Uterus (tissue), 4 donors: ENCODE data around the gene MED13L. TPM values are rescaled to one million over a fixed set of nuclear protein-coding genes. Genes with fewer than 3 reads are reported as not detected.

ENCODE experiments used
- DNase-seq, 2 donors: peaks; one replicate each; pipeline ENCODE4 v3.0.0-alpha.2; 2019 to 2020
- H3K27ac ChIP-seq, 2 donors: fragments of 200-600 bp; sonication (generic); 1 replicate in 1 of 2; 2 replicates in 1 of 2; pipeline ENCODE4 v1.5.1; 2016 to 2018
- H3K27me3 ChIP-seq, 2 donors: fragments of 200-600 bp; sonication (generic); one replicate each; pipeline ENCODE4 v1.5.1; 2018 to 2019; ENCODE audit warnings: control low read depth in 1 of 2
- H3K36me3 ChIP-seq, 2 donors: fragments of 200-600 bp; sonication (generic); one replicate each; pipeline ENCODE4 v1.5.1; 2019; ENCODE audit warnings: control low read depth in 1 of 2
- H3K4me1 ChIP-seq, 2 donors: fragments of 200-600 bp; sonication (generic); one replicate each; pipeline ENCODE4 v1.5.1; 2018 to 2019; ENCODE audit warnings: control low read depth in 1 of 2
- H3K4me3 ChIP-seq, 2 donors: fragments of 200-600 bp; sonication (generic); 1 replicate in 1 of 2; 2 replicates in 1 of 2; pipeline ENCODE4 v1.5.1; 2018 to 2019; ENCODE audit warnings: mild to moderate bottlenecking in 1 of 2
- H3K9me3 ChIP-seq, 2 donors: fragments of 200-600 bp; sonication (generic); one replicate each; pipeline ENCODE4 v1.5.1; 2019; ENCODE audit warnings: control low read depth in 1 of 2
- POLR2A ChIP-seq, 2 donors: fragments of 450-650 bp; IDR thresholded peaks; one replicate each; pipeline ENCODE4 v1.6.1; 2016; ENCODE audit warnings: antibody characterized with exemption in 2 of 2, mild to moderate bottlenecking in 1 of 2, moderate library complexity in 1 of 2
- intact Hi-C: fragments of 100-400 bp; cut with DNase I; formaldehyde crosslinking; loops from one replicate; pipeline ENCODE4 v1.15.1; 2023; ENCODE audit warnings: low total_unique reads
- total RNA-seq, 4 donors: library from RNA; depleted of rRNA in 3 of 4; stranded (reverse); fragments of >200 nt in 3 of 4; gene quantifications; one replicate each; pipeline versions ENCODE4 v1.1.0 to v1.2.4, GENCODE V29; 2014 to 2023
- TF ChIP-seq, protein P1 (sequence below), 4 experiments: fragments of 200-600 bp in 2 of 4; fragments of 450-650 bp in 2 of 4; sonication (generic) in 2 of 4; IDR thresholded peaks; one replicate each; pipeline ENCODE4 v1.5.1; 2016 to 2019; ENCODE audit warnings: antibody characterized with exemption in 4 of 4, mild to moderate bottlenecking in 2 of 4, moderate library complexity in 1 of 4
- donor health status: DM: yes; HTN: yes; CAD: no.

The MED13L gene
- 100 to 1,000 TPM; 189 to 314 (median 254) TPM for total RNA-seq

DNA sequence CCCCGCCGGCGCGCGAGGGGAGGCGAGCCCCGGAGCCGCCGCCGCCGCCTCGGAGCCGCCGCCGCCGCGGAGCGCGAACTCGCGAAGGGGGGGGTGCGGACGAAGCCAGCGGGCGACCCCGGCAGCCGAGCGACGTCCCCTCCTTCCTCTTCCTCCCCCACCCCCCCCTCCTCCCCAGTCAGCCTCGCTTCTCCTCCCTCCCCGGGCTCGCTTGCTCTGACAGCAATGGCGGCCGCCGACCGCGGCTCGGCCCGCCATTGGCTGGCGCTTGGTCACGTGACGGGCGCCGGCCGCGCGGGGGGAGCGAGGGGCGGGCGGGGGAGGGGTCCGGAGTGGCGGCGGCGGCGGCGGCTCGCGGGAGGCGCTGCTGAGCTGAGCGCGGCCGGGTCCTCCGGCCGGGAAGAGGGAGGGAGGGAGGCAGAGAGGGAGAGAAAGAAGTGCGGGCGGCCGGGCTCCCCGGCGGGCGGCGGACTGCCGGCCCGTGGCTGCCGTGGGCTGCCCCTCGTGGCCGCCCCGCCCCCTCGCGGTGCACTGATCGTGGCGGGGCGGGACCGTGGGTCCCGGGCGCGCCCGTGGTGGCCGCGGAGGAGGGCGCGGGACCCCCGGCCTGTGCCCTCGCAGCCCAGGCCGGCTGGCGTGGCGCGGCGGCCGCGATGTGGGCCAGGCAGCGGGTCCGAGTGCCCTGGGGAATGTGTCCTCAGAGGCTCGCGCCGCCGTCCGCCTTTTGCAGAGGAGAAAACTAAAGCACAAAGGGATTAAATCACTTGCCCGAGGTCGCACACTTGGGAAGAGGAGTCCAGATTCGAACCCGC, at the start of gene MED13L:
MED13L (minus strand) TSS at position 227 of the 812 bp plus-strand sequence. CDS start 562 bp downstream, outside the sequence.
- DNase-seq: peak; percentile 86 to 91
- peak within 1 kb of the TSS; percentile 84 to 94 for H3K4me3 ChIP-seq
- peaks cover 0 to 5% of the 10 kb centered on the region in 2 donors for H3K4me1 ChIP-seq
- no peaks in the 10 kb centered on the region for H3K36me3 ChIP-seq
- no peaks in the 10 kb centered on the region for H3K9me3 ChIP-seq
- intact Hi-C loops: loop anchor here (10.0 kb wide), 1 partner anchor 317 kb away; no protein-coding TSS in a partner anchor
- peak within 1 kb of the TSS; percentile 98 to 99 for H3K27ac ChIP-seq
- TF ChIP-seq POLR2A (IDR thresholded peaks at IDR 0.05): peak; percentile 30 to 65
- TF ChIP-seq, protein P1, sequence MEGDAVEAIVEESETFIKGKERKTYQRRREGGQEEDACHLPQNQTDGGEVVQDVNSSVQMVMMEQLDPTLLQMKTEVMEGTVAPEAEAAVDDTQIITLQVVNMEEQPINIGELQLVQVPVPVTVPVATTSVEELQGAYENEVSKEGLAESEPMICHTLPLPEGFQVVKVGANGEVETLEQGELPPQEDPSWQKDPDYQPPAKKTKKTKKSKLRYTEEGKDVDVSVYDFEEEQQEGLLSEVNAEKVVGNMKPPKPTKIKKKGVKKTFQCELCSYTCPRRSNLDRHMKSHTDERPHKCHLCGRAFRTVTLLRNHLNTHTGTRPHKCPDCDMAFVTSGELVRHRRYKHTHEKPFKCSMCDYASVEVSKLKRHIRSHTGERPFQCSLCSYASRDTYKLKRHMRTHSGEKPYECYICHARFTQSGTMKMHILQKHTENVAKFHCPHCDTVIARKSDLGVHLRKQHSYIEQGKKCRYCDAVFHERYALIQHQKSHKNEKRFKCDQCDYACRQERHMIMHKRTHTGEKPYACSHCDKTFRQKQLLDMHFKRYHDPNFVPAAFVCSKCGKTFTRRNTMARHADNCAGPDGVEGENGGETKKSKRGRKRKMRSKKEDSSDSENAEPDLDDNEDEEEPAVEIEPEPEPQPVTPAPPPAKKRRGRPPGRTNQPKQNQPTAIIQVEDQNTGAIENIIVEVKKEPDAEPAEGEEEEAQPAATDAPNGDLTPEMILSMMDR (IDR thresholded peaks at IDR 0.05): peak in 3 of 4 experiments; percentile 28 to 84 (median 57)
- no peaks in the 10 kb centered on the region for H3K27me3 ChIP-seq

DNA sequence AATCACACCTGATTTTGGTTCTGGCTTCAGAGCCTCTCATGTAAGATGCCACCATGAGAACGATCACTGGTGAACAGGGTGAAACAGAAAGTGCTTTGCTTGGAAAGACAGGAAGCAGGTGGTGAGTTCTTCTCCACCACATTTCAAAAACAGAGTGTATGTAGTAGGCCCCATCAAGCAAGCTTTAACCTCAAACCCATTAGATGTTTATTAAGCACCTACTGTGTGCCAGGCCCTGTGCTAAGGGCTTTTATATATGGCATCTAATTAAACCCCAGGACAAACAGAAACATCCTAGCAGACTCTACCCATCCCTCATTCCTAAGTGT, 47.8 kb upstream of the MED13L start:
- DNase-seq: no peak
- Histone ChIP-seq H3K4me3 (no peak overlapping the region), H3K4me1 (peaks cover 3 to 9% of the 10 kb centered on the region in 2 donors), H3K9me3 (no peaks in the 10 kb centered on the region), H3K27me3 (no peaks in the 10 kb centered on the region), H3K36me3 (no peaks in the 10 kb centered on the region), H3K27ac (peak overlapping the region in 1 of 2 donors; percentile 10)
- intact Hi-C loops: no loop called here
- TF ChIP-seq POLR2A (IDR thresholded peaks at IDR 0.05): no peak
- TF ChIP-seq, protein P1 (IDR thresholded peaks at IDR 0.05): no peak

DNA sequence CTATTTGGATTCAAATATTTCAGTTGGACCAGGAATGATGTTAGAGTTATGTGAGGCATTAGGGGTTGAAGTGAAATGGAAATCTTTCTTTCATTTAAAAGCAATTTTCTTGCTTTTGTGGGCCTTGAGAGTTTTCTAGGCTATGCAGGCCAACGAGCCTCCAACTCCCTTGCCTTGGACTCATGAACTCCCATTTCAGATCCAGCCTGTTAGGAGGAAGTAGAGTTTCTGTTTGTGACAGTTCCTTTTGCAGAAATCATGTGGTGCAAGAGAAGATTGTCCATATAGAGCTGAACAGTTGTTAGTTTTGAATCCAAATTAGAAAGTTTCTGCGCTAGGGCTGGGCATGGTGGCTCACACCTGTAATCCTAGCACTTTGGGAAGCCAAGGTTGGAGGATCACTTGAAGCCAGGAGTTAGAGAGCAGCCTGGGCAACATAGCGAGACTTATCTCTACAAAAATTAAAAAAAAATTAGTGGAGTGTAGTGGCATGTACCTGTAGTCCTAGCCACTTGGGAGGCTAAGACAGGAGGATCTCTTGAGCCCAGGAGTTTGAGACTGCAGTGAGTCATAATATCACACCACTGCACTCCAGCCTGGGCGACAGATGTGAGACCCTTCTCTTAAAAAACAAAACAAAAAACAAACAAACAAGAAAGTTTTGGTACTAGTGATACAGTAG, 47.3 kb upstream of the MED13L start:
- no peak for TF ChIP-seq POLR2A (IDR thresholded peaks at IDR 0.05)
- TF ChIP-seq, protein P1 (IDR thresholded peaks at IDR 0.05): no peak
- Histone ChIP-seq H3K9me3 (no peaks in the 10 kb centered on the region), H3K36me3 (no peaks in the 10 kb centered on the region), H3K27ac (peak overlapping the region in 1 of 2 donors; percentile 10), H3K27me3 (no peaks in the 10 kb centered on the region), H3K4me1 (peaks cover 6 to 10% of the 10 kb centered on the region in 2 donors), H3K4me3 (no peak overlapping the region)
- intact Hi-C loops: no loop called here
- DNase-seq: no peak

DNA sequence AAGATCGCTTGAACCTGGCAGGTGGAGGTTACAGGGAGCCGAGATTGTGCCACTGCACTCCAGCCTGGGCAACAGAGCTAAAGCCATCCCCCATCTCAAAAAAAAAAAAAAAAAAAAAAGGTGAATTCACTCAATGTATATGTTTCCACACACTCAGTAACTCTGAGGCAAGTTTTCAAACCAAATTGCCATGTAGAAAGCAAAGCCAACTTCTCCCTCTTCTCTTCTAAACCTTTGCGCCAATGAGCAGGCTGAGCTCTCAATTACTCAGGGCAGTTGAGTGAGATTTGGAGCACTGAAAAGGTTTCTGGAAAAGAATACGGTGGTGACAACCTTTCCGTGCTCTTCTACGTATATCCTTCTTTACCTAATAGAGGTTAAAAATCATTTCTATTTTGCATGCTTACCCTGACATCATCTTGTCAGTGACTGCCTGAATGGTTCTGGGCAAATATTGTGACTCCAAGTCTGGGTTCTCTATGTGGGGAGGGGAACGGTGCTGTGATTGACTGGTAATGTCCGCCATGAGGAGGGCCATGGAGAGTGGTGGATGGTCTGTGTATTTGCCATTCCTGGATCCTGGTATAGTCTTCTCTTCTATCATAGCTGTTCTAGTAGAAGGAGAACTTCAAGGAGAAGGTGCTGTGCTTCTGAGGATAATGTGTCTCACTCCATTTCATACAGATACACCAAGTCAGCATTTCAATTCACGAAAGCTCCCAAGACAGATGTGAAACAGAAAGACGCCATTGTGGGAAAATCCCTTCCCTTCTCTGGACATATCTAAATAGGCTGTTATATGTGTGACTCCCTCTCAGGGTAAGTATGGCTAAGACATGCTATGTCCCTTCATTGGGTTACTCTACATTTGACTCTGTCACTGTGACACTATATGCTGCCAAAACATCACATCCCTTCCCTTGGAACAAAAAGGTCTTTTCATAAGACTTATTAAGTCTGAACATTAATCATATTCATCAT, 46.2 kb upstream of the MED13L start:
- H3K27me3 ChIP-seq: no peaks in the 10 kb centered on the region
- intact Hi-C loops: no loop called here
- peaks cover 14 to 15% of the 10 kb centered on the region in 2 donors for H3K4me1 ChIP-seq
- no peak for DNase-seq
- no peak overlapping the region for H3K4me3 ChIP-seq
- no peak overlapping the region for H3K27ac ChIP-seq
- no peaks in the 10 kb centered on the region for H3K9me3 ChIP-seq
- H3K36me3 ChIP-seq: no peaks in the 10 kb centered on the region
- TF ChIP-seq, protein P1 (IDR thresholded peaks at IDR 0.05): no peak
- no peak for TF ChIP-seq POLR2A (IDR thresholded peaks at IDR 0.05)
